Fibroblast of the aortic adventitia (primary cell): ENCODE data around the gene BFSP1. TPM values are rescaled to one million over a fixed set of nuclear protein-coding genes. Genes with fewer than 3 reads are reported as not detected.

ENCODE experiments used
- DNase-seq: peaks from one replicate; pipeline ENCODE4 v3.0.0-alpha.2; 2010; ENCODE audit warnings: low read depth
- H3K4me3 ChIP-seq: 2 replicates; pipeline ENCODE4 v1.5.1; 2011; ENCODE audit warnings: low read depth, mild to moderate bottlenecking, control low read depth, low read length, moderate library complexity
- CTCF ChIP-seq: IDR thresholded peaks from 2 replicates; pipeline ENCODE4 v1.5.1; 2011; ENCODE audit warnings: mild to moderate bottlenecking, low read length, control low read depth, inconsistent platforms; ENCODE audit not compliant: insufficient read depth
- total RNA-seq: library from RNA; depleted of rRNA; stranded (reverse); fragments of >200 nt; gene quantifications from 2 replicates; pipeline ENCODE4 v1.2.3, GENCODE V29; 2012; ENCODE audit warnings: low replicate concordance

Gene BFSP1
- total RNA-seq, 1 donor: 1.3 TPM

- peak; percentile 47 for DNase-seq
- H3K4me3 ChIP-seq: peak overlapping the region; percentile 85
- no peak for TF ChIP-seq CTCF
Observed at GRCh38 chr20:17571153-17571527, 40.0 kb upstream of the BFSP1 start.

- TF ChIP-seq CTCF: no peak
- peak; percentile 59 for DNase-seq
- peak overlapping the region; percentile 85 for H3K4me3 ChIP-seq
Observed at GRCh38 chr20:17570347-17571152, 39.4 kb upstream of the BFSP1 start.

- no peak for TF ChIP-seq CTCF
- DNase-seq: peak; percentile 89
- H3K4me3 ChIP-seq: peak within 1 kb of the TSS; percentile 85
Observed at GRCh38 chr20:17569616-17570346, 38.6 kb upstream of the BFSP1 start, which contains the start of gene DSTN. Gene DSTN (plus strand): TSS chr20:17570075. CDS start chr20:17570209, 134 bp downstream.

GRCh38 chr20:17568972-17569521 lies 37.9 kb upstream of the BFSP1 start:
- no peak for TF ChIP-seq CTCF
- DNase-seq: peak; percentile 95

GRCh38 chr20:17568045-17568788 lies 37.0 kb upstream of the BFSP1 start:
- peak overlapping the region; percentile 85 for H3K4me3 ChIP-seq
- no peak for TF ChIP-seq CTCF
- no peak for DNase-seq

More at GRCh38 chr20:17568972-17569521, 37.9 kb upstream of the BFSP1 start:
- H3K4me3 ChIP-seq: peak overlapping the region; percentile 85

GRCh38 chr20:17566345-17566744 lies 35.2 kb upstream of the BFSP1 start:
- no peak overlapping the region for H3K4me3 ChIP-seq
- TF ChIP-seq CTCF: no peak
- DNase-seq: no peak
